ENCODE results near the gene CASP4. TPM values are rescaled to one million over a fixed set of nuclear protein-coding genes. Genes with fewer than 3 reads are reported as not detected.

CASP4 gene
- total RNA-seq (2012; rRNA removed): 130 and 169 TPM in 2 replicates

- Histone ChIP-seq H3K27me3 (ENCODE audit: control insufficient read depth, insufficient read depth, low read length) (no peaks in the 10 kb centered on the region), H3K4me1 (ENCODE audit: control insufficient read depth, insufficient read depth, low read length) (peaks cover 12% of the 10 kb centered on the region), H3K9ac (ENCODE audit: low read depth, low read length) (peak within 1 kb of the TSS; percentile 79), H3K36me3 (ENCODE audit: insufficient read depth, low read length) (no peaks in the 10 kb centered on the region), H3K4me3 (ENCODE audit: low read length) (peak within 1 kb of the TSS; percentile 69), H3K4me2 (ENCODE audit: low read length) (peak within 1 kb of the TSS; percentile 88), H3K9me3 (replicated peaks; ENCODE audit: low read length) (no peaks in the 10 kb centered on the region)
Observed at GRCh38 chr11:104968355-104968855, at the start of gene CASP4. Gene CASP4, minus strand, starts transcription at chr11:104968574. Its CDS starts 49 bp downstream, at chr11:104968525.

GRCh38 chr11:105007463-105007862 lies 39.1 kb upstream of the CASP4 start:
- Histone ChIP-seq H3K36me3 (ENCODE audit: insufficient read depth, low read length) (no peaks in the 10 kb centered on the region), H3K4me3 (ENCODE audit: low read length) (no peak overlapping the region), H3K9me3 (replicated peaks; ENCODE audit: low read length) (no peaks in the 10 kb centered on the region), H3K27me3 (ENCODE audit: control insufficient read depth, insufficient read depth, low read length) (no peaks in the 10 kb centered on the region), H3K9ac (ENCODE audit: low read depth, low read length) (no peak overlapping the region), H3K4me1 (ENCODE audit: control insufficient read depth, insufficient read depth, low read length) (no peaks in the 10 kb centered on the region), H3K4me2 (ENCODE audit: low read length) (no peak overlapping the region)

- Histone ChIP-seq H3K9me3 (replicated peaks; ENCODE audit: low read length) (no peaks in the 10 kb centered on the region), H3K9ac (ENCODE audit: low read depth, low read length) (no peak overlapping the region), H3K4me1 (ENCODE audit: control insufficient read depth, insufficient read depth, low read length) (no peaks in the 10 kb centered on the region), H3K4me2 (ENCODE audit: low read length) (no peak overlapping the region), H3K4me3 (ENCODE audit: low read length) (no peak overlapping the region), H3K36me3 (ENCODE audit: insufficient read depth, low read length) (no peaks in the 10 kb centered on the region), H3K27me3 (ENCODE audit: control insufficient read depth, insufficient read depth, low read length) (no peaks in the 10 kb centered on the region)
Observed at GRCh38 chr11:105005451-105005845, 37.1 kb upstream of the CASP4 start.

- no peaks in the 10 kb centered on the region for H3K9me3 ChIP-seq (replicated peaks; ENCODE audit: low read length)
- no peak overlapping the region for H3K9ac ChIP-seq (ENCODE audit: low read depth, low read length)
- no peak overlapping the region for H3K4me2 ChIP-seq (ENCODE audit: low read length)
- H3K4me1 ChIP-seq (ENCODE audit: control insufficient read depth, insufficient read depth, low read length): no peaks in the 10 kb centered on the region
- no peaks in the 10 kb centered on the region for H3K27me3 ChIP-seq (ENCODE audit: control insufficient read depth, insufficient read depth, low read length)
- H3K4me3 ChIP-seq (ENCODE audit: low read length): no peak overlapping the region
- no peaks in the 10 kb centered on the region for H3K36me3 ChIP-seq (ENCODE audit: insufficient read depth, low read length)
Observed at GRCh38 chr11:105004021-105004420, 35.6 kb upstream of the CASP4 start.

GRCh38 chr11:105003151-105003550 lies 34.8 kb upstream of the CASP4 start:
- Histone ChIP-seq H3K4me1 (ENCODE audit: control insufficient read depth, insufficient read depth, low read length) (no peaks in the 10 kb centered on the region), H3K9ac (ENCODE audit: low read depth, low read length) (no peak overlapping the region), H3K4me2 (ENCODE audit: low read length) (no peak overlapping the region), H3K36me3 (ENCODE audit: insufficient read depth, low read length) (no peaks in the 10 kb centered on the region), H3K9me3 (replicated peaks; ENCODE audit: low read length) (no peaks in the 10 kb centered on the region), H3K27me3 (ENCODE audit: control insufficient read depth, insufficient read depth, low read length) (no peaks in the 10 kb centered on the region), H3K4me3 (ENCODE audit: low read length) (no peak overlapping the region)

GRCh38 chr11:105000797-105001196 lies 32.4 kb upstream of the CASP4 start:
- no peak overlapping the region for H3K9ac ChIP-seq (ENCODE audit: low read depth, low read length)
- H3K4me2 ChIP-seq (ENCODE audit: low read length): no peak overlapping the region
- no peaks in the 10 kb centered on the region for H3K36me3 ChIP-seq (ENCODE audit: insufficient read depth, low read length)
- no peaks in the 10 kb centered on the region for H3K9me3 ChIP-seq (replicated peaks; ENCODE audit: low read length)
- H3K27me3 ChIP-seq (ENCODE audit: control insufficient read depth, insufficient read depth, low read length): no peaks in the 10 kb centered on the region
- H3K4me1 ChIP-seq (ENCODE audit: control insufficient read depth, insufficient read depth, low read length): no peaks in the 10 kb centered on the region
- no peak overlapping the region for H3K4me3 ChIP-seq (ENCODE audit: low read length)

GRCh38 chr11:105000167-105000566 lies 31.8 kb upstream of the CASP4 start:
- Histone ChIP-seq H3K4me2 (ENCODE audit: low read length) (no peak overlapping the region), H3K9me3 (replicated peaks; ENCODE audit: low read length) (no peaks in the 10 kb centered on the region), H3K4me3 (ENCODE audit: low read length) (no peak overlapping the region), H3K4me1 (ENCODE audit: control insufficient read depth, insufficient read depth, low read length) (no peaks in the 10 kb centered on the region), H3K36me3 (ENCODE audit: insufficient read depth, low read length) (no peaks in the 10 kb centered on the region), H3K27me3 (ENCODE audit: control insufficient read depth, insufficient read depth, low read length) (no peaks in the 10 kb centered on the region), H3K9ac (ENCODE audit: low read depth, low read length) (no peak overlapping the region)

GRCh38 chr11:104999721-105000120 lies 31.3 kb upstream of the CASP4 start:
- no peak overlapping the region for H3K9ac ChIP-seq (ENCODE audit: low read depth, low read length)

GRCh38 chr11:104997288-104997687 lies 28.9 kb upstream of the CASP4 start:
- Histone ChIP-seq H3K27me3 (ENCODE audit: control insufficient read depth, insufficient read depth, low read length) (no peaks in the 10 kb centered on the region), H3K36me3 (ENCODE audit: insufficient read depth, low read length) (no peaks in the 10 kb centered on the region), H3K9ac (ENCODE audit: low read depth, low read length) (no peak overlapping the region), H3K9me3 (replicated peaks; ENCODE audit: low read length) (no peaks in the 10 kb centered on the region), H3K4me3 (ENCODE audit: low read length) (no peak overlapping the region), H3K4me2 (ENCODE audit: low read length) (no peak overlapping the region), H3K4me1 (ENCODE audit: control insufficient read depth, insufficient read depth, low read length) (no peaks in the 10 kb centered on the region)

More at GRCh38 chr11:104999721-105000120, 31.3 kb upstream of the CASP4 start:
- Histone ChIP-seq H3K9me3 (replicated peaks; ENCODE audit: low read length) (no peaks in the 10 kb centered on the region), H3K27me3 (ENCODE audit: control insufficient read depth, insufficient read depth, low read length) (no peaks in the 10 kb centered on the region), H3K36me3 (ENCODE audit: insufficient read depth, low read length) (no peaks in the 10 kb centered on the region), H3K4me1 (ENCODE audit: control insufficient read depth, insufficient read depth, low read length) (no peaks in the 10 kb centered on the region), H3K4me2 (ENCODE audit: low read length) (no peak overlapping the region), H3K4me3 (ENCODE audit: low read length) (no peak overlapping the region)

- Histone ChIP-seq H3K36me3 (ENCODE audit: insufficient read depth, low read length) (no peaks in the 10 kb centered on the region), H3K4me1 (ENCODE audit: control insufficient read depth, insufficient read depth, low read length) (no peaks in the 10 kb centered on the region), H3K9me3 (replicated peaks; ENCODE audit: low read length) (no peaks in the 10 kb centered on the region), H3K27me3 (ENCODE audit: control insufficient read depth, insufficient read depth, low read length) (no peaks in the 10 kb centered on the region), H3K4me3 (ENCODE audit: low read length) (no peak overlapping the region), H3K9ac (ENCODE audit: low read depth, low read length) (no peak overlapping the region), H3K4me2 (ENCODE audit: low read length) (no peak overlapping the region)
Observed at GRCh38 chr11:104995001-104995408, 26.6 kb upstream of the CASP4 start.

GRCh38 chr11:104992781-104993180 lies 24.4 kb upstream of the CASP4 start:
- Histone ChIP-seq H3K4me2 (ENCODE audit: low read length) (no peak overlapping the region), H3K9me3 (replicated peaks; ENCODE audit: low read length) (no peaks in the 10 kb centered on the region), H3K4me3 (ENCODE audit: low read length) (no peak overlapping the region), H3K36me3 (ENCODE audit: insufficient read depth, low read length) (no peaks in the 10 kb centered on the region), H3K9ac (ENCODE audit: low read depth, low read length) (no peak overlapping the region), H3K27me3 (ENCODE audit: control insufficient read depth, insufficient read depth, low read length) (no peaks in the 10 kb centered on the region), H3K4me1 (ENCODE audit: control insufficient read depth, insufficient read depth, low read length) (no peaks in the 10 kb centered on the region)

GRCh38 chr11:104991994-104992393 lies 23.6 kb upstream of the CASP4 start:
- Histone ChIP-seq H3K27me3 (ENCODE audit: control insufficient read depth, insufficient read depth, low read length) (no peaks in the 10 kb centered on the region), H3K4me3 (ENCODE audit: low read length) (no peak overlapping the region), H3K4me1 (ENCODE audit: control insufficient read depth, insufficient read depth, low read length) (no peaks in the 10 kb centered on the region), H3K9me3 (replicated peaks; ENCODE audit: low read length) (no peaks in the 10 kb centered on the region), H3K36me3 (ENCODE audit: insufficient read depth, low read length) (no peaks in the 10 kb centered on the region), H3K4me2 (ENCODE audit: low read length) (no peak overlapping the region), H3K9ac (ENCODE audit: low read depth, low read length) (no peak overlapping the region)

All from skeletal muscle satellite cell (primary cell).